Measurements from ENCODE around the gene PGM5.

PGM5 gene

GRCh38 chr9:68457803-68458202 is 101.4 kb downstream of the PGM5 start:
- TF ChIP-seq Cebpa-rat (IDR thresholded peaks at IDR 0.05): no peak

GRCh38 chr9:68458918-68459317 is 102.5 kb downstream of the PGM5 start:
- Histone ChIP-seq H4K20me1 (no peaks in the 10 kb centered on the region), H3K9ac (no peak overlapping the region), H3K9me3 (no peaks in the 10 kb centered on the region), H3K4me2 (no peak overlapping the region), H3K4me3 (no peak overlapping the region), H3K27ac (no peak overlapping the region), H3K27me3 (no peaks in the 10 kb centered on the region), H3K36me3 (no peaks in the 10 kb centered on the region), H3K4me1 (no peaks in the 10 kb centered on the region)
- no peak for TF ChIP-seq Cebpa-rat (IDR thresholded peaks at IDR 0.05)

More at GRCh38 chr9:68457803-68458202, 101.4 kb downstream of the PGM5 start:
- H3K4me3 ChIP-seq: no peak overlapping the region
- H3K9ac ChIP-seq: no peak overlapping the region
- H3K27me3 ChIP-seq: no peaks in the 10 kb centered on the region
- H3K27ac ChIP-seq: no peak overlapping the region
- no peak overlapping the region for H3K4me2 ChIP-seq
- H3K4me1 ChIP-seq: peaks cover 2% of the 10 kb centered on the region
- no peaks in the 10 kb centered on the region for H3K9me3 ChIP-seq
- H3K36me3 ChIP-seq: no peaks in the 10 kb centered on the region
- no peaks in the 10 kb centered on the region for H4K20me1 ChIP-seq

- Histone ChIP-seq H3K9me3 (no peaks in the 10 kb centered on the region), H3K27me3 (no peaks in the 10 kb centered on the region), H4K20me1 (no peaks in the 10 kb centered on the region), H3K9ac (no peak overlapping the region), H3K4me3 (no peak overlapping the region), H3K36me3 (no peaks in the 10 kb centered on the region), H3K4me1 (no peaks in the 10 kb centered on the region), H3K4me2 (no peak overlapping the region), H3K27ac (no peak overlapping the region)
- TF ChIP-seq Cebpa-rat (IDR thresholded peaks at IDR 0.05): no peak
Measured at GRCh38 chr9:68462105-68462775, 105.8 kb downstream of the PGM5 start.

- no peak for TF ChIP-seq Cebpa-rat (IDR thresholded peaks at IDR 0.05)
- Histone ChIP-seq H3K27ac (no peak overlapping the region), H4K20me1 (no peaks in the 10 kb centered on the region), H3K9me3 (no peaks in the 10 kb centered on the region), H3K4me2 (no peak overlapping the region), H3K36me3 (no peaks in the 10 kb centered on the region), H3K4me1 (no peaks in the 10 kb centered on the region), H3K27me3 (no peaks in the 10 kb centered on the region), H3K4me3 (no peak overlapping the region), H3K9ac (no peak overlapping the region)
Measured at GRCh38 chr9:68470067-68470466, 113.7 kb downstream of the PGM5 start.

- no peak overlapping the region for H3K4me3 ChIP-seq
- H3K27me3 ChIP-seq: no peaks in the 10 kb centered on the region
- no peak for TF ChIP-seq Cebpa-rat (IDR thresholded peaks at IDR 0.05)
- no peaks in the 10 kb centered on the region for H3K9me3 ChIP-seq
- no peaks in the 10 kb centered on the region for H3K36me3 ChIP-seq
- H3K9ac ChIP-seq: no peak overlapping the region
- no peak overlapping the region for H3K27ac ChIP-seq
- H3K4me2 ChIP-seq: no peak overlapping the region
- no peaks in the 10 kb centered on the region for H4K20me1 ChIP-seq
- H3K4me1 ChIP-seq: no peaks in the 10 kb centered on the region
Measured at GRCh38 chr9:68470634-68471033, 114.2 kb downstream of the PGM5 start.

GRCh38 chr9:68472119-68472518 is 115.7 kb downstream of the PGM5 start:
- Histone ChIP-seq H3K4me1 (no peaks in the 10 kb centered on the region), H3K4me2 (no peak overlapping the region), H3K36me3 (no peaks in the 10 kb centered on the region), H3K9me3 (no peaks in the 10 kb centered on the region), H4K20me1 (no peaks in the 10 kb centered on the region), H3K4me3 (no peak overlapping the region), H3K27ac (no peak overlapping the region), H3K27me3 (no peaks in the 10 kb centered on the region), H3K9ac (no peak overlapping the region)
- TF ChIP-seq Cebpa-rat (IDR thresholded peaks at IDR 0.05): no peak

GRCh38 chr9:68473790-68474189 is 117.4 kb downstream of the PGM5 start:
- no peak overlapping the region for H3K4me2 ChIP-seq
- TF ChIP-seq Cebpa-rat (IDR thresholded peaks at IDR 0.05): no peak

GRCh38 chr9:68476422-68476821 is 120.0 kb downstream of the PGM5 start:
- H4K20me1 ChIP-seq: no peaks in the 10 kb centered on the region
- H3K27ac ChIP-seq: no peak overlapping the region
- H3K4me2 ChIP-seq: no peak overlapping the region
- TF ChIP-seq Cebpa-rat (IDR thresholded peaks at IDR 0.05): no peak
- no peak overlapping the region for H3K9ac ChIP-seq
- no peaks in the 10 kb centered on the region for H3K9me3 ChIP-seq
- H3K36me3 ChIP-seq: no peaks in the 10 kb centered on the region
- H3K4me3 ChIP-seq: no peak overlapping the region
- H3K27me3 ChIP-seq: no peaks in the 10 kb centered on the region
- no peaks in the 10 kb centered on the region for H3K4me1 ChIP-seq

More at GRCh38 chr9:68473790-68474189, 117.4 kb downstream of the PGM5 start:
- Histone ChIP-seq H4K20me1 (no peaks in the 10 kb centered on the region), H3K9ac (no peak overlapping the region), H3K27ac (no peak overlapping the region), H3K36me3 (no peaks in the 10 kb centered on the region), H3K4me3 (no peak overlapping the region), H3K4me1 (no peaks in the 10 kb centered on the region), H3K9me3 (no peaks in the 10 kb centered on the region), H3K27me3 (no peaks in the 10 kb centered on the region)

GRCh38 chr9:68476847-68477246 is 120.4 kb downstream of the PGM5 start:
- Histone ChIP-seq H3K9ac (no peak overlapping the region), H4K20me1 (no peaks in the 10 kb centered on the region), H3K4me3 (no peak overlapping the region), H3K4me1 (no peaks in the 10 kb centered on the region), H3K4me2 (no peak overlapping the region), H3K27ac (no peak overlapping the region), H3K36me3 (no peaks in the 10 kb centered on the region), H3K9me3 (no peaks in the 10 kb centered on the region), H3K27me3 (no peaks in the 10 kb centered on the region)
- no peak for TF ChIP-seq Cebpa-rat (IDR thresholded peaks at IDR 0.05)

GRCh38 chr9:68480807-68481206 is 124.4 kb downstream of the PGM5 start:
- Histone ChIP-seq H4K20me1 (no peaks in the 10 kb centered on the region), H3K4me3 (no peak overlapping the region), H3K9ac (no peak overlapping the region), H3K9me3 (peaks cover 9% of the 10 kb centered on the region), H3K4me1 (no peaks in the 10 kb centered on the region), H3K4me2 (no peak overlapping the region), H3K36me3 (no peaks in the 10 kb centered on the region), H3K27ac (no peak overlapping the region), H3K27me3 (no peaks in the 10 kb centered on the region)
- TF ChIP-seq Cebpa-rat (IDR thresholded peaks at IDR 0.05): no peak

- no peak overlapping the region for H3K9ac ChIP-seq
- no peak overlapping the region for H3K4me3 ChIP-seq
- no peak for TF ChIP-seq Cebpa-rat (IDR thresholded peaks at IDR 0.05)
- H3K9me3 ChIP-seq: peaks cover 23% of the 10 kb centered on the region
- no peak overlapping the region for H3K27ac ChIP-seq
- H3K4me1 ChIP-seq: no peaks in the 10 kb centered on the region
- no peaks in the 10 kb centered on the region for H3K36me3 ChIP-seq
- no peaks in the 10 kb centered on the region for H4K20me1 ChIP-seq
- H3K27me3 ChIP-seq: no peaks in the 10 kb centered on the region
- H3K4me2 ChIP-seq: no peak overlapping the region
Measured at GRCh38 chr9:68482548-68482947, 126.1 kb downstream of the PGM5 start.

All from BLaER1 (cell line).